K562 (cell line): ENCODE data around the gene CSRNP3. TPM values are rescaled to one million over a fixed set of nuclear protein-coding genes. Genes with fewer than 3 reads are reported as not detected.

Experiments used
- ATAC-seq: fragments of 200-7000 bp; cut with Tn5 transposase; 3 replicates; pipeline ENCODE4 v1.9.1; 2020; ENCODE audit warnings: moderate library complexity
- BruUV-seq: library from RNA; stranded (reverse); fragments of 400-500 nt; replicated peaks from 2 replicates; lab custom pipeline; 2021; lab: Mats Ljungman, UMichigan
- CTCF ChIA-PET: fragments of 300-600 bp; formaldehyde crosslinking; extraction: SDS; loops from one replicate; lab custom pipeline; 2021; ENCODE audit warnings: low intra/inter-chr PET ratio; lab: Yijun Ruan, JAX
- POLR2A ChIA-PET: fragments of 300-600, 350-650 bp; sonication (Branson Sonifier 250); formaldehyde crosslinking; extraction: SDS; loops from one replicate; lab custom pipeline; 2021; ENCODE audit warnings: antibody characterized with exemption, inconsistent platforms; lab: Yijun Ruan, JAX
- DNase-seq, 4 experiments: peaks; one replicate each; pipeline versions ENCODE4 v3.0.0 to v3.0.0-alpha.2; 2011 to 2018; ENCODE audit warnings: low spot score in 3 of 4, mixed read lengths in 3 of 4; ENCODE audit errors: extremely low read depth in 1 of 4
- FAIRE-seq: peaks from 2 replicates; lab custom pipeline; 2011; peaks lifted over from hg19 to GRCh38; lab: Jason Lieb, UNC
- H2AFZ ChIP-seq: 2 replicates; pipeline ENCODE4 v1.6.0; 2011; ENCODE audit warnings: low read depth, low read length, control low read depth, inconsistent platforms
- H3K27ac ChIP-seq: fragments of 200-600 bp; 3 replicates; pipeline ENCODE4 v1.8.0; 2011; ENCODE audit warnings: low read depth, mild to moderate bottlenecking, control low read depth, inconsistent platforms, low read length, moderate library complexity, mixed read lengths; ENCODE audit errors: extremely low read depth
- H3K27me3 ChIP-seq, 2 experiments: fragments of 300-600 bp in 1 of 2; 2 replicates in 1 of 2; 3 replicates in 1 of 2; pipeline versions ENCODE4 v1.6.0 to v1.8.0; 2011; ENCODE audit warnings: inconsistent platforms in 2 of 2, low read length in 2 of 2, mild to moderate bottlenecking in 1 of 2, mixed read lengths in 1 of 2, moderate library complexity in 1 of 2; ENCODE audit not compliant: control insufficient read depth in 2 of 2, insufficient read depth in 2 of 2
- H3K36me3 ChIP-seq: fragments of 300-600 bp; 3 replicates; pipeline ENCODE4 v1.8.0; 2011; ENCODE audit warnings: mild to moderate bottlenecking, low read length, inconsistent platforms; ENCODE audit not compliant: control insufficient read depth, insufficient read depth
- H3K4me1 ChIP-seq, 2 experiments: fragments of 200-600 bp in 1 of 2; replicated peaks in 1 of 2; 2 replicates in 1 of 2; 3 replicates in 1 of 2; pipeline versions ENCODE4 v1.5.1 to v1.8.0; 2011; ENCODE audit warnings: inconsistent platforms in 2 of 2, low read length in 2 of 2, mild to moderate bottlenecking in 1 of 2, mixed read lengths in 1 of 2, moderate library complexity in 1 of 2; ENCODE audit not compliant: control insufficient read depth in 2 of 2, insufficient read depth in 2 of 2
- H3K4me2 ChIP-seq: 2 replicates; pipeline ENCODE4 v1.6.1; 2011; ENCODE audit warnings: low read length, control low read depth, inconsistent platforms, mixed read lengths; ENCODE audit not compliant: insufficient read depth
- H3K4me3 ChIP-seq: fragments of 200-600 bp; sonication (generic), shearing (Covaris generic); 2 replicates; pipeline ENCODE4 v1.5.1; 2016; ENCODE audit warnings: control low read depth, inconsistent platforms
- H3K79me2 ChIP-seq: fragments of 200-600 bp; 3 replicates; pipeline ENCODE4 v1.8.0; 2011; ENCODE audit warnings: low read length, inconsistent platforms; ENCODE audit not compliant: control insufficient read depth, insufficient read depth
- H3K9ac ChIP-seq, 2 experiments: 2 replicates each; pipeline versions ENCODE4 v1.6.0 to v1.6.1; 2011; ENCODE audit warnings: low read depth in 2 of 2, low read length in 2 of 2, control low read depth in 1 of 2, inconsistent platforms in 1 of 2, mild to moderate bottlenecking in 1 of 2, mixed read lengths in 1 of 2; ENCODE audit not compliant: insufficient read depth in 1 of 2
- H3K9me1 ChIP-seq: one replicate; pipeline ENCODE4 v1.6.0; 2011; ENCODE audit warnings: inconsistent platforms, mild to moderate bottlenecking, low read length, moderate library complexity; ENCODE audit not compliant: control insufficient read depth, insufficient read depth
- H3K9me3 ChIP-seq: replicated peaks from 2 replicates; pipeline ENCODE4 v1.5.1; 2011; ENCODE audit warnings: low read depth, low read length, inconsistent platforms; ENCODE audit not compliant: control insufficient read depth, insufficient read depth
- H4K20me1 ChIP-seq: replicated peaks from 2 replicates; pipeline ENCODE4 v1.6.1; 2011; ENCODE audit warnings: low read length, inconsistent platforms, mixed read lengths; ENCODE audit not compliant: control insufficient read depth, insufficient read depth
- ARHGAP35 ChIP-seq: fragments of 450-650 bp; IDR thresholded peaks from 2 replicates; pipeline ENCODE4 v1.6.1; 2018; ENCODE audit not compliant: partially characterized antibody
- CCNT2 ChIP-seq: IDR thresholded peaks from 2 replicates; pipeline ENCODE4 v1.6.1; 2011; ENCODE audit warnings: borderline replicate concordance, low read depth, mild to moderate bottlenecking, moderate library complexity, mixed read lengths, low read length; ENCODE audit not compliant: insufficient read length; ENCODE audit errors: extremely low read depth
- E2F3 ChIP-seq: fragments of 250-450 bp; sonication (Bioruptor Pico); IDR thresholded peaks from 2 replicates; pipeline ENCODE4 v1.4.0; 2020; ENCODE audit warnings: mild to moderate bottlenecking
- ILF3 ChIP-seq: fragments of 450-650 bp; IDR thresholded peaks from 2 replicates; pipeline ENCODE4 v1.6.1; 2018; ENCODE audit warnings: antibody characterized with exemption, mild to moderate bottlenecking, moderate library complexity, borderline replicate concordance
- KLF10 ChIP-seq: fragments of 250-450 bp; sonication (Bioruptor Pico); IDR thresholded peaks from 2 replicates; pipeline ENCODE4 v1.6.1; 2021; ENCODE audit warnings: matching md5 sums
- MAFF ChIP-seq: IDR thresholded peaks from 2 replicates; pipeline ENCODE4 v1.6.1; 2012; ENCODE audit warnings: low read length, improper control_type of control experiment
- MAFG ChIP-seq: fragments of 450-650 bp; conservative IDR thresholded peaks from 2 replicates; pipeline ENCODE4 v1.6.1; 2016; ENCODE audit warnings: missing genetic modification characterization, missing compliant biosample characterization
- MAFK ChIP-seq: IDR thresholded peaks from 2 replicates; pipeline ENCODE4 v1.6.1; 2011; ENCODE audit warnings: low read length, improper control_type of control experiment
- NFATC3 ChIP-seq: fragments of 450-650 bp; IDR thresholded peaks from 2 replicates; pipeline ENCODE4 v1.6.1; 2017; ENCODE audit warnings: mild to moderate bottlenecking
- NFIC ChIP-seq: fragments of 450-650 bp; IDR thresholded peaks from 2 replicates; pipeline ENCODE4 v1.6.1; 2017; ENCODE audit warnings: mild to moderate bottlenecking, inconsistent platforms
- RCOR1 ChIP-seq, 2 experiments: IDR thresholded peaks; 2 replicates each; pipeline ENCODE4 v1.6.1; 2012; ENCODE audit warnings: low read depth in 2 of 2, low read length in 2 of 2, borderline replicate concordance in 1 of 2, improper control_type of control experiment in 1 of 2
- SMAD4 ChIP-seq: fragments of 250-450 bp; sonication (Bioruptor Pico); conservative IDR thresholded peaks from 2 replicates; pipeline ENCODE4 v1.8.0; 2021; ENCODE audit warnings: inconsistent platforms, mild to moderate bottlenecking, moderate library complexity
- SRSF3 ChIP-seq: fragments of 200-400 bp; formaldehyde crosslinking; IDR thresholded peaks from 2 replicates; pipeline ENCODE4 v1.6.1; 2016; ENCODE audit warnings: mild to moderate bottlenecking, low read length, moderate library complexity; ENCODE audit not compliant: insufficient read depth
- SRSF7 ChIP-seq: fragments of 200-400 bp; formaldehyde crosslinking; optimal IDR thresholded peaks from 2 replicates; pipeline ENCODE3; 2017; ENCODE audit warnings: mild to moderate bottlenecking, low read depth, low read length
- ZNF316 ChIP-seq: fragments of 450-650 bp; IDR thresholded peaks from 2 replicates; pipeline ENCODE4 v1.6.1; 2016
- ZNF436 ChIP-seq: fragments of 250-450, 450-650 bp; sonication (Bioruptor Pico); formaldehyde crosslinking; IDR thresholded peaks from 2 replicates; pipeline ENCODE4 v1.7.0; 2020; ENCODE audit warnings: mild to moderate bottlenecking
- WGBS: fragments of 100-300 bp; shearing (Covaris generic); methylation state at CpG from one replicate; pipeline ENCODE4 v1.1.6; 2016; ENCODE audit warnings: low coverage, mixed read lengths; ENCODE audit not compliant: insufficient coverage; ENCODE audit errors: missing lambda C conversion rate; 5-methylcytosine and 5-hydroxymethylcytosine counted together
- in situ Hi-C: fragments of 300-500 bp; cut with MboI; formaldehyde crosslinking; loops from 4 replicates; pipeline ENCODE4 v1.15.0; 2018; ENCODE audit warnings: inconsistent platforms, mixed read lengths
- intact Hi-C: fragments of 100-400 bp; cut with micrococcal nuclease; formaldehyde crosslinking; loops from 2 replicates; pipeline ENCODE4 v1.14.2; 2022
- polyA plus RNA-seq, 8 experiments: library from polyadenylated mRNA; depleted of rRNA in 4 of 8; stranded (reverse) in 5 of 8; unstranded in 3 of 8; fragments of >200 nt; fragmentation: Nextera tagmentation in 2 of 8; fragmentation: Illumina TruSeq in 1 of 8; extraction: Ambion mirVana in 2 of 8; extraction: Trizol in 1 of 8; gene quantifications; 2 replicates each; pipeline versions ENCODE4 v1.2.1 to v1.2.3, GENCODE V29; 2011 to 2014; ENCODE audit warnings: inconsistent platforms in 1 of 8, missing spikeins in 1 of 8
- total RNA-seq, 7 experiments: library from RNA; depleted of rRNA in 6 of 7; stranded (reverse); fragments of >200 nt in 6 of 7; fragmentation: Illumina TruSeq in 2 of 7; extraction: Trizol in 2 of 7; gene quantifications; 2 replicates each; pipeline versions ENCODE4 v1.2.1 to v1.2.3, GENCODE V29; 2011 to 2021; ENCODE audit warnings: low replicate concordance in 1 of 7
- TF ChIP-seq, protein P1 (sequence below): fragments of 250-450 bp; sonication (Bioruptor Pico); IDR thresholded peaks from 2 replicates; pipeline ENCODE4 v1.6.1; 2021; ENCODE audit warnings: mild to moderate bottlenecking
- TF ChIP-seq, protein P2 (sequence below): sonication (generic); formaldehyde crosslinking; IDR thresholded peaks from 2 replicates; pipeline ENCODE4 v1.8.0; 2023; ENCODE audit warnings: mild to moderate bottlenecking, missing genetic modification reagents
- TF ChIP-seq, protein P3 (sequence below): IDR thresholded peaks from 2 replicates; pipeline ENCODE4 v1.6.1; 2011; ENCODE audit warnings: borderline replicate concordance, low read depth, mild to moderate bottlenecking, moderate library complexity, low read length; ENCODE audit not compliant: insufficient read depth, poor library complexity, severe bottlenecking

CSRNP3 gene
- total and polyA plus RNA-seq, 9 of the 15 experiments (the other 6 are each of a cell fraction or from before 2014, with no cell fraction given) = not detected

DNA sequence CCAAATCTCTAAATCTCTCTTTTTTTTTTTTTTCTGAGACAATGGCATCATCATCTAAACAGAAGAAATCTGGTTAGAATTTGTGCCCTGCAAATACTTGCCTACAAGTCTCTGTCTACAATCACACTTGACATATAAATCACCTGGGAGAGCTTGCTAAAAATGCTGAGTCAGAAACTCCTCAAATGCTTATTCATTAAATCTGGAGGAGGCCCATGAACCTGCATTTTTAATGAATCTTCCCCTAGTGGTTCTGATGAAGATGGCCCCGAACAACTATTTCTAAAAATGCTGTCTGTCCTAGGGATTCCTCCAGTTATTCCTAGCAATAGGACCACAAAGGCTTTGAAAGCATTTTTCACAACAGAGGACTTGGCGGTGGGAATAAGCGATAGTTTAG is 1.6 kb upstream of the CSRNP3 start:
- Histone ChIP-seq H3K36me3 (no peaks in the 10 kb centered on the region), H3K9ac (no peak overlapping the region), H3K79me2 (no peaks in the 10 kb centered on the region), H3K9me1 (no peaks in the 10 kb centered on the region), H4K20me1 (no peaks in the 10 kb centered on the region), H3K27ac (no peak overlapping the region), H3K9me3 (no peaks in the 10 kb centered on the region; the same call in none of the 2 replicates), H3K4me3 (no peak overlapping the region), H3K4me2 (no peak overlapping the region), H3K27me3 (no peaks in the 10 kb centered on the region), H3K4me1 (no peaks in the 10 kb centered on the region), H2AFZ (no peak overlapping the region)
- no peak for DNase-seq
- intact Hi-C loops (no loop called here), in situ Hi-C loops (no loop called here)
- POLR2A ChIA-PET = no interaction called here
- no peak for ATAC-seq
- no TSS peak for BruUV-seq
- FAIRE-seq = no peak
- CTCF ChIA-PET = no interaction called here
- WGBS = 0% methylated on average over 3 of the region's 3 CpGs
- TF ChIP-seq MAFG (tag) (peak; percentile 41; the same call in 1 of the 2 replicates), CCNT2 (no peak), RCOR1 (IDR thresholded peaks at IDR 0.05; ENCODE audit: borderline replicate concordance in 1 of 2, low read depth in 2 of 2, low read length in 2 of 2) (no peak), MAFF (peak; percentile 56), ILF3 (no peak), SMAD4 (CRISPR knock-in tag) (no peak), SRSF3 (no peak), ARHGAP35 (no peak), KLF10 (CRISPR knock-in tag) (no peak), E2F3 (CRISPR knock-in tag) (no peak), NFATC3 (no peak), NFIC (no peak), ZNF316 (peak; percentile 74), MAFK (peak; percentile 70), SRSF7 (no peak), ZNF436 (CRISPR knock-in tag) (no peak)
- TF ChIP-seq, protein P1, sequence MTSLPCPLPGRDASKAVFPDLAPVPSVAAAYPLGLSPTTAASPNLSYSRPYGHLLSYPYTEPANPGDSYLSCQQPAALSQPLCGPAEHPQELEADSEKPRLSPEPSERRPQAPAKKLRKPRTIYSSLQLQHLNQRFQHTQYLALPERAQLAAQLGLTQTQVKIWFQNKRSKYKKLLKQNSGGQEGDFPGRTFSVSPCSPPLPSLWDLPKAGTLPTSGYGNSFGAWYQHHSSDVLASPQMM (CRISPR knock-in tag) = no peak
- TF ChIP-seq, protein P2, sequence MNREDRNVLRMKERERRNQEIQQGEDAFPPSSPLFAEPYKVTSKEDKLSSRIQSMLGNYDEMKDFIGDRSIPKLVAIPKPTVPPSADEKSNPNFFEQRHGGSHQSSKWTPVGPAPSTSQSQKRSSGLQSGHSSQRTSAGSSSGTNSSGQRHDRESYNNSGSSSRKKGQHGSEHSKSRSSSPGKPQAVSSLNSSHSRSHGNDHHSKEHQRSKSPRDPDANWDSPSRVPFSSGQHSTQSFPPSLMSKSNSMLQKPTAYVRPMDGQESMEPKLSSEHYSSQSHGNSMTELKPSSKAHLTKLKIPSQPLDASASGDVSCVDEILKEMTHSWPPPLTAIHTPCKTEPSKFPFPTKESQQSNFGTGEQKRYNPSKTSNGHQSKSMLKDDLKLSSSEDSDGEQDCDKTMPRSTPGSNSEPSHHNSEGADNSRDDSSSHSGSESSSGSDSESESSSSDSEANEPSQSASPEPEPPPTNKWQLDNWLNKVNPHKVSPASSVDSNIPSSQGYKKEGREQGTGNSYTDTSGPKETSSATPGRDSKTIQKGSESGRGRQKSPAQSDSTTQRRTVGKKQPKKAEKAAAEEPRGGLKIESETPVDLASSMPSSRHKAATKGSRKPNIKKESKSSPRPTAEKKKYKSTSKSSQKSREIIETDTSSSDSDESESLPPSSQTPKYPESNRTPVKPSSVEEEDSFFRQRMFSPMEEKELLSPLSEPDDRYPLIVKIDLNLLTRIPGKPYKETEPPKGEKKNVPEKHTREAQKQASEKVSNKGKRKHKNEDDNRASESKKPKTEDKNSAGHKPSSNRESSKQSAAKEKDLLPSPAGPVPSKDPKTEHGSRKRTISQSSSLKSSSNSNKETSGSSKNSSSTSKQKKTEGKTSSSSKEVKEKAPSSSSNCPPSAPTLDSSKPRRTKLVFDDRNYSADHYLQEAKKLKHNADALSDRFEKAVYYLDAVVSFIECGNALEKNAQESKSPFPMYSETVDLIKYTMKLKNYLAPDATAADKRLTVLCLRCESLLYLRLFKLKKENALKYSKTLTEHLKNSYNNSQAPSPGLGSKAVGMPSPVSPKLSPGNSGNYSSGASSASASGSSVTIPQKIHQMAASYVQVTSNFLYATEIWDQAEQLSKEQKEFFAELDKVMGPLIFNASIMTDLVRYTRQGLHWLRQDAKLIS (CRISPR knock-in tag) = no peak
- TF ChIP-seq, protein P3, sequence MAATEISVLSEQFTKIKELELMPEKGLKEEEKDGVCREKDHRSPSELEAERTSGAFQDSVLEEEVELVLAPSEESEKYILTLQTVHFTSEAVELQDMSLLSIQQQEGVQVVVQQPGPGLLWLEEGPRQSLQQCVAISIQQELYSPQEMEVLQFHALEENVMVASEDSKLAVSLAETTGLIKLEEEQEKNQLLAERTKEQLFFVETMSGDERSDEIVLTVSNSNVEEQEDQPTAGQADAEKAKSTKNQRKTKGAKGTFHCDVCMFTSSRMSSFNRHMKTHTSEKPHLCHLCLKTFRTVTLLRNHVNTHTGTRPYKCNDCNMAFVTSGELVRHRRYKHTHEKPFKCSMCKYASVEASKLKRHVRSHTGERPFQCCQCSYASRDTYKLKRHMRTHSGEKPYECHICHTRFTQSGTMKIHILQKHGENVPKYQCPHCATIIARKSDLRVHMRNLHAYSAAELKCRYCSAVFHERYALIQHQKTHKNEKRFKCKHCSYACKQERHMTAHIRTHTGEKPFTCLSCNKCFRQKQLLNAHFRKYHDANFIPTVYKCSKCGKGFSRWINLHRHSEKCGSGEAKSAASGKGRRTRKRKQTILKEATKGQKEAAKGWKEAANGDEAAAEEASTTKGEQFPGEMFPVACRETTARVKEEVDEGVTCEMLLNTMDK = no peak
